ENCODE measurements around the gene DUSP22. TPM values are rescaled to one million over a fixed set of nuclear protein-coding genes. Genes with fewer than 3 reads are reported as not detected.

Gene DUSP22
- total and polyA plus RNA-seq, 4 donors, result 9.5 to 31.0 (median 20.1) TPM

GRCh38 chr6:359261-360035, 67.2 kb downstream of the DUSP22 start:
- Histone ChIP-seq H3K27me3 (ENCODE audit: control insufficient read depth in 4 of 4, insufficient read depth in 4 of 4, low read length in 3 of 4) (no peaks in the 10 kb centered on the region), H3K9me3 (ENCODE audit: control insufficient read depth in 4 of 4, low read length in 3 of 4) (peaks cover 0 to 8% (median 3%) of the 10 kb centered on the region in 4 donors), H3K9ac (ENCODE audit: low read depth in 1 of 2, low read length in 2 of 2) (no peak overlapping the region), H3K27ac (ENCODE audit: low read depth in 1 of 2, low read length in 2 of 2) (no peak overlapping the region), H3K4me1 (ENCODE audit: control insufficient read depth in 4 of 4, insufficient read depth in 4 of 4, low read length in 3 of 4) (peaks cover 4 to 7% (median 6%) of the 10 kb centered on the region in 4 donors), H3K4me3 (ENCODE audit: low read depth in 1 of 3, low read length in 3 of 3) (no peak overlapping the region), H3K36me3 (ENCODE audit: control insufficient read depth in 4 of 4, insufficient read depth in 3 of 4, low read depth in 1 of 4, low read length in 3 of 4) (no peaks in the 10 kb centered on the region)
- 83% methylated on average over 20 of the region's 20 CpGs for WGBS
- no peak for TF ChIP-seq FOXA2 (IDR thresholded peaks at IDR 0.05)
- TF ChIP-seq TAF1 (conservative IDR thresholded peaks at IDR 0.05), result no peak
- no peak for TF ChIP-seq ZBTB33 (IDR thresholded peaks at IDR 0.05)
- TF ChIP-seq HNF4G (IDR thresholded peaks at IDR 0.05), result no peak
- no peak for TF ChIP-seq RAD21 (IDR thresholded peaks at IDR 0.05)
- no peak for DNase-seq (ENCODE audit: low spot score)

- Histone ChIP-seq H3K9me3 (ENCODE audit: control insufficient read depth in 4 of 4, low read length in 3 of 4) (peaks cover 0 to 8% (median 3%) of the 10 kb centered on the region in 4 donors), H3K27me3 (ENCODE audit: control insufficient read depth in 4 of 4, insufficient read depth in 4 of 4, low read length in 3 of 4) (no peaks in the 10 kb centered on the region), H3K9ac (ENCODE audit: low read depth in 1 of 2, low read length in 2 of 2) (no peak overlapping the region), H3K4me1 (ENCODE audit: control insufficient read depth in 4 of 4, insufficient read depth in 4 of 4, low read length in 3 of 4) (peaks cover 4 to 7% (median 6%) of the 10 kb centered on the region in 4 donors), H3K27ac (ENCODE audit: low read depth in 1 of 2, low read length in 2 of 2) (no peak overlapping the region), H3K36me3 (ENCODE audit: control insufficient read depth in 4 of 4, insufficient read depth in 3 of 4, low read depth in 1 of 4, low read length in 3 of 4) (no peaks in the 10 kb centered on the region), H3K4me3 (ENCODE audit: low read depth in 1 of 3, low read length in 3 of 3) (no peak overlapping the region)
- WGBS, result 90% methylated on average over 5 of the region's 5 CpGs
- no peak for DNase-seq (ENCODE audit: low spot score)
- TF ChIP-seq TAF1 (conservative IDR thresholded peaks at IDR 0.05) (no peak), SP1 (IDR thresholded peaks at IDR 0.05) (no peak), CTCF (IDR thresholded peaks at IDR 0.05; ENCODE audit: low read depth, low read length, missing input control) (no peak)
Observed at GRCh38 chr6:360349-360748, 68.1 kb downstream of the DUSP22 start.

- Histone ChIP-seq H3K4me1 (ENCODE audit: control insufficient read depth in 4 of 4, insufficient read depth in 4 of 4, low read length in 3 of 4) (peaks cover 2 to 6% (median 5%) of the 10 kb centered on the region in 4 donors), H3K36me3 (ENCODE audit: control insufficient read depth in 4 of 4, insufficient read depth in 3 of 4, low read depth in 1 of 4, low read length in 3 of 4) (no peaks in the 10 kb centered on the region), H3K4me3 (ENCODE audit: low read depth in 1 of 3, low read length in 3 of 3) (no peak overlapping the region), H3K9me3 (ENCODE audit: control insufficient read depth in 4 of 4, low read length in 3 of 4) (peaks cover 0 to 8% (median 3%) of the 10 kb centered on the region in 4 donors), H3K9ac (ENCODE audit: low read depth in 1 of 2, low read length in 2 of 2) (no peak overlapping the region), H3K27me3 (ENCODE audit: control insufficient read depth in 4 of 4, insufficient read depth in 4 of 4, low read length in 3 of 4) (no peaks in the 10 kb centered on the region), H3K27ac (ENCODE audit: low read depth in 1 of 2, low read length in 2 of 2) (no peak overlapping the region)
- 84% methylated on average over 19 of the region's 19 CpGs for WGBS
- no peak for DNase-seq (ENCODE audit: low spot score)
- TF ChIP-seq RXRA (IDR thresholded peaks at IDR 0.05) (no peak), JUND (IDR thresholded peaks at IDR 0.05) (no peak), HNF4A (conservative IDR thresholded peaks at IDR 0.05) (no peak), ZBTB33 (IDR thresholded peaks at IDR 0.05) (no peak), SP1 (IDR thresholded peaks at IDR 0.05) (no peak), YY1 (IDR thresholded peaks at IDR 0.05) (no peak), ATF3 (IDR thresholded peaks at IDR 0.05) (no peak), EGR1 (IDR thresholded peaks at IDR 0.05; ENCODE audit: low read depth in 2 of 2) (no peak), FOXA2 (IDR thresholded peaks at IDR 0.05) (no peak), HNF4G (IDR thresholded peaks at IDR 0.05) (no peak)
Observed at GRCh38 chr6:360764-361373, 68.6 kb downstream of the DUSP22 start.
